Cerebellar nuclear complex (tissue), 1 donor: ENCODE results near the gene RFX3.

ENCODE experiments used
- DNase-seq, 2 experiments: peaks; one replicate each; lab custom pipeline; 2025; lab: John Stamatoyannopoulos, UW

RFX3 gene

GRCh38 chr9:3513265-3513818 lies 12.5 kb downstream of the RFX3 start:
- DNase-seq = no peak

DNA sequence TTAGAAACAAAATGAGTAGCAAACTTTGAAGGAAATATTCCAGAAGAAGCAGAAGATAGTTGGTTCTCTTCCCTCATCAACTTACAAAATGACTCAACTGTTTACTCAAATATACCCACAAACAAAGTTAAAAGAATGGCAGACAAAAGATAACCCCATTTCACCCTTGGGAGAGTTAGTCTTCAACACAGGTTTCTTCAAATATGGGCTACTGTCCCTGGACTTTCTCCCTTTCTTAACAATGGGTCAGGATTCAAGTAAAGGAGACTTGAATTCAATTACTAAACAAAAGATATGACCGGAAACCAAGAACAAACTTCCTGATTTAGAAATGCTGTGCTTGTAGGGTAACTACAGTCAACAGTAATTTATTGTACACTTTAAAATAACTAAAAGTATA lies 14.2 kb downstream of the RFX3 start:
- DNase-seq = no peak

DNA sequence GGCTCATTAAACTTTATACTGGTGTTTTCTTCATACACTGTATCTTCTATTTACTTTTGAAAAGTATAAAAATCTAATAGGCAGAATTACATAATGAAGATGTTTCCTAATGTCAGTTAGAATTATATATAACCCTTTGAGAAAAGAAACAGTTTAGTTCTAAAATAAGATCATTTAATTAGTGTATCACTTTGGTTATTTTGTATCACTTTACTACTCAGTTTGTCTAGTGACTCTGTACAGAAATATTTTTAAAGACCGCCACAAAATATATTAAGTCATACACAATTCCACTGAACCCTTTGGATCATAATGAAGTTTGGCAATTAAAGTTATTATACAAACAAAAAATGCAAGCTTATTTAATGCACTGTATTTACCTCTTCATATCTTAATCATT lies 15.0 kb downstream of the RFX3 start:
- no peak for DNase-seq

GRCh38 chr9:3509926-3510325 lies 15.9 kb downstream of the RFX3 start:
- no peak for DNase-seq

DNA sequence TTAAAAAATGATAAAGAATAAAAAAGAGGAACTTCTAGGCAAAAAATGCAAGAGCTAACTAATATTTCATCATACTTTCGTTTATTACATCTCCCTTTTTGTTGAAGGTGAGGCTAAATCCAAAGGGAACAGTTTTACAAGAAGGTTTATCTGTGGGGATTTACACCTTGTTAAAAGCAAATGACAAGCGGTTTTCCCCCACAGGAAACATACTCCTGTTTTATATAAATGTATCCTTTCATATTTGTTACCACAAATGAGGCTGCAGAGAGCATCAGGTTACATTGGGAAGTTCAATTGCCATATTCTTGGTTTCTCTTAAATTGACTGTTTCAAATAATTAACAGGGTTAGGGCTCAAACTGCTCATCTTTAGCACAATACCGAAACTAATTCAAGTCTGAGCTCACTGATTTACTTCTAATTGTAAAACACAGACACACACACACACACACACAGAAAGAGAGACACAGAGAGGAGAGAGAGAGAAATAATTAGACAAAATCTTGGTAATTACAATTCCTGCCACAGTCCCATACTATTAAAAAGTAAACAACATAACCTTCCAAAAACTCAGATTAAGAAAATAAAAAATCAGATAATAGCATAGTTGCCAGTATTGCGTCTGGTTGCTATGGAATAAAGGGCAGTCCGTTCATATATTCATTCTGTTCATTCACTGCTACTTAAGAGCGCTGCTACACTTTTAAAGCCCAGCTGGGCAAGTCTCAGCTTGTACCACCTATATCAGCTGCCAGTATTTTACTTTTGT lies 17.1 kb downstream of the RFX3 start:
- no peak for DNase-seq

DNA sequence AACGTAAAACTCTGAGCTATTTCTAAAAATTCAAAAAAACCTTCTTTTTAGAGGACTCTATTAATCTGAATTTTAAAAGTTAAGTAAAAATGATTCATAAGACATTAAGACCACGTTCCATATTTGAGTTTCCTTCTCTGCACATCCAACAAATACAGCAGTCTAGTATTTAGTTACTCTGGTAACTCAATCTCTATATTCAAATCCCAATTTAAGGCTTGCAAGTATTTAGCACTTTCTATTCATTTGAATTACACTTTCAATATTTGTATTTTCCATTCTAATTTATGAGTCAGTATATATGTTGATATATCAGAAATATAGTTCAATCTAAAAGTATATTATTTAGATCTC lies 17.7 kb downstream of the RFX3 start:
- no peak for DNase-seq

GRCh38 chr9:3507395-3508077 lies 18.3 kb downstream of the RFX3 start:
- DNase-seq = no peak

DNA sequence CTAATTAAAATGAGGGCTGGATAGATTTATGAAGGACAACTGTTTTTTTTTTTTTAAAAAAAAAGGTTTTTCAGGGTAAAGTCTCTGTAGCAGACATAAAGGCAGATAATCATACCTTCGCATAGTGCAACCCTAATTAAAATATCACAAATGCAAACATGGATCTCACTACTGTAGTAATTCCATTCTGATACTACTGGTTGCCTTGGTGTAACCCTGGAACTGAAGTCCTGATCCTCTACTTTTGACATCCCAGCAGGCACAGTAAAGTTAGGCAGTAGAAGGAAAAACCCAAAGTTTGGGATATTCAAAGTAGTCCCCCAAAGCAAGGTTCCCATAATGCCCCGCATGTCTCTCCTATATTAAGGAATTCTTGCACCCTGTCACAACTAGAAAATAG lies 19.6 kb downstream of the RFX3 start:
- no peak for DNase-seq

DNA sequence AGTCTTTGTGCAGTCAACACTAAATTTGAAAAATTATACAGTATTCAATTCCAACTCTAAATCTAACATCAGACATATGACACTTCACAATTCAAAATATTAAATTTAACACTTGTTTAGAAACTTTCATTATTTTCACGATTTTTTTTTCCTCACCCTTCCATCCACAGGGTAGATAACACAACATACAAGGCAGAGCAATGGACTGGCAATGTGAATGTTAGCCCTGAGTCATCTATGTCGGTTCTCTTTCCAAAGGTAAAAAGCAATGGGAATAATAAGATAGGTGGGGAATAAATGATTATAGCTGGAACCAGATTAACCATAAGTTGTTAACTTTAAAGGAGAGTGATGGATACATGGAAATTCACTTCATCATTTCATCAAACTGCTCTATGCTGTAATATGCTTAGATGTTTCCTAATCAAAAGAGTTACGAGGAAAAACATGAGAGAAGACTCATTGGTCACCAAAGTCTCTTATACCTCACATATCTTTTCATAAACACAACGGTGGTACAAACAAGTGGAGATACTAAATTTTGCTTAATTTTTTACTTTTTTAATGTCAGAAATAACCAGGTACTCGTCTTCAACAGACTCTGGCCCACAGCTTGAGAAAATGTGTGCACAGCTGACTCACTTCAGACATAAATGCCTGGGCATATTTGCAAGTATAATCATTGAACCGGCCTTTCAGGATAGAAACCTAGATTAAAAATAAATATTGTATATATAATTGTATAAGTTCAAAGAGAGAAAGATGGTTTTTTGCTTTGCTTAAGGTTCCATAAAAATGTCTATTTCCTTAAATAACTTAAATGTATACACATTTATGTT lies 23.0 kb downstream of the RFX3 start:
- DNase-seq = no peak

- DNase-seq = no peak
Observed at GRCh38 chr9:3500044-3500443, 25.8 kb downstream of the RFX3 start.

DNA sequence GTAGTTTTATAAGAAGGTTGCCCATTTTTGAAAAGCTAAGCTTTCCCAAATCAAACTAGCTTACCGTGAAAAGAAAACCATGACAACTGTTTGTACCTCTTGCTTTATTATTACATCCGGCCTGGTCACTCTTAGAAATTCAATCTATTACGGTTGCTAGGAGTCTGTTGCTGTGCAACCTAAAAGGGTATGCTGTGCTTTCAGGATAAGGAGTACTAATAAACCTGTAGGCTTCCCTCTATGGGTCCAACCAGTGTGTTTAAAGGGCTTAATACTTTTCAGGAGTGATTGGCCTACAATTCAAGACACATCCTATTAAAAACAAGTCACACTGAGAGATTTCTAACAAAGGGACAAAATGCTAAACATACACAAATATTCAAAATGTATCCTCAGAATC lies 27.1 kb downstream of the RFX3 start:
- DNase-seq = no peak

GRCh38 chr9:3497857-3498256 lies 27.9 kb downstream of the RFX3 start:
- DNase-seq = no peak

GRCh38 chr9:3497401-3497800 lies 28.4 kb downstream of the RFX3 start:
- no peak for DNase-seq

DNA sequence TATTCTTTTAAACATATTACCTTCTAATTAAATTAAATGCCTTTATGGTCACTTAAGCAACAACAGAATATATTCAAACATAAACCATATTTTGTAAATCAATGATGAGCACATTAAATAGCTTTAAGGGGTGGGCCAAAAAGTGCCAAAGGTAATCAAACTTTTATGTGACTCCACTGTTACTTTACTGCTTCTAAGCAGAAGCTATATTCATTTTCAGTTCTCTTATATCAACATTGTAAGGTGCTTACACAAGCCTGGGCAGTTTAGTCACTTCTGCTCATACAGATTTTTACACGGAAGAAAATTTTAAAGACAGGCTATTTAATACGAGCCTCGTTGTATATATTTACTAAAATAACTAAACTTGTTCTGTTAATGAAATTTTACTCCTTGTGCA lies 29.9 kb downstream of the RFX3 start:
- DNase-seq = no peak

DNA sequence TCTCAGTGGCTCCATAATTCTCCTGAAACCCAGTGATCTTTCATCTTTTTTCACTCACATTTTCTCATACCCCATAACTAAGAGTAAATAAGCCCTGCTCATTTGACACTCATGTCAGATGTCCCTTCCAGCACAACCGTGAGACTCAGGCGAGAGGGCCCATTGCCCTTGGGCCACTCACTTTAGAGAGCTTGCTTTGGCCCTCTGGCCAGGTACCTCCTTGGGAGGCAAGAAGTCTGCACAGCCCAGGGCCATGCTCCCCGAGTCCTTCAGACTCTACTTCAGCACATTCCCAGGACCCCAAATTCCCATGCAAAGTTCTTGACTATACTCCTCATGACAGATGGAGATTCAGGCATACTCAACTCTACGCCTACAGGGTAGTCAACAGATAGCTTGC lies 33.6 kb downstream of the RFX3 start:
- DNase-seq = no peak

GRCh38 chr9:3491450-3491849 lies 34.4 kb downstream of the RFX3 start:
- DNase-seq = no peak

GRCh38 chr9:3490957-3491356 lies 34.8 kb downstream of the RFX3 start:
- DNase-seq = no peak

DNA sequence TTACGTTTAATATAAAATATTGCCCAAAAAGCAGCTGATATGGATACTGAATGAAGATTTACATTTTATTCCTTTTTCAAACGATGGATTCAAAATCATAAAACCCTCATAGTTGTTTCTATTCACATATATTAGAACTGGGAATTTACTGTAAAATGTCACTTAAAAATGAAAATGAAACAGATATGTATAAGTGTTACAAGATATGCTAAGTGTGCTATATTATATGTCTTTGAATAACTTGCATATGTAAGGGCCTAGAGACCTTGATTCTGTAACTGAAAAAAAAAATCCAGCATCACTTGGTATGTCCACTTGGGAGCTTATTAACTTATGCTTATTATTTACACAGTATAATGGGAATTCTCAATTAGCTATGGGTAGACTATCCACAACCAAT lies 43.2 kb downstream of the RFX3 start:
- DNase-seq = no peak

- no peak for DNase-seq
Observed at GRCh38 chr9:3480353-3480655, 45.5 kb downstream of the RFX3 start.

- DNase-seq = no peak
Observed at GRCh38 chr9:3479514-3480352, 46.1 kb downstream of the RFX3 start.

DNA sequence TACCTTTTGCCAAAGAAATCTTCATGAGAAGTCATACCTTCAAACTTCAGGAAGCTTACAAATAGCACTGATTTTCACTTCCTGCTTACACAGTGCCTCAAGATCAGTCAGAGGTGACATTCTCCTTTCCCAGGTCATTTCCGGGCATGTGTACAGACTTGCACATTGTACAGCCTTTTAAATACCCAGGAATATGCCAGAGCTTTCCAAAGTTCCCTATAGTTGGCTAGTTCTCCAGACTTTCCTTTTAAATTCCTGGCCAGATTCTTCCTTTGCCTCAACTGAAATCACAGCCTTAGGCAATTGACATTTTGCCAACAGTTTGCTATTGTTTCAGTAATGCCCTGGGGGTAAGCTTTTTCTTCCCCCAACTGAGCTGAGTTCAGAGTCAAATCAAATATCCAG lies 47.2 kb downstream of the RFX3 start:
- no peak for DNase-seq

DNA sequence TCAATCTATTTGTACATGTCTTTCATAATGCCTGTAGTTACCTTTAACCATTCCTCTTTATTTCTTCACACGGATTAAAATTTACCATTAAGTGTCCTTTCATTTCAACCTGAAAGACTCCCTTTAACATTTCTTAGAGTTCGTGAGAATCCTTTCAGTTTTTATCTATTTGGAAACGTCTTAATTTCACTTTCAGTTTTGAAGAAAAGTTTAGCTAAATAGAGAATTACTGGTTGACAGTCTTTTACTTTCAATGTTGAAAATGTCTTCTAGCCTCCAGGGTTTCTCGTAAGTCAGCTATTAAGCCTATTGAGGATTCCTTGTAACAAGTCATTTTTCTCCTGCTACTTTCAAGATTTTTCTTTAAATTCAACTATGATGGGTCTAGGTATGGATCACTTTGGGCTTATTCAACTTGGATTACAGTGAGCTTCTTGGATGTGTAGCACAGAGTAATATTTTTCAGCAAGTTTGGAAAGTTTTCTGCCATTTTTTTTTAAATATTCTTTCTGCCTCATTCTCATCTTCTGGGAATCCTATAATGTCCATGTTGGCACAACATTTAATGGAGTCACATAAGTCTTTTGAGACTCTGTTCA lies 48.5 kb downstream of the RFX3 start:
- no peak for DNase-seq
